SK-N-SH (cell line): ENCODE results near the gene SECTM1. TPM values are rescaled to one million over a fixed set of nuclear protein-coding genes. Genes with fewer than 3 reads are reported as not detected.
A peak's percentile ranks its signal among the peaks of the same experiment; 100 is the strongest.

Experiments used
- CTCF ChIA-PET: fragments of 300-600, 350-600 bp; formaldehyde crosslinking; extraction: SDS; loops from one replicate; lab custom pipeline; 2021; lab: Yijun Ruan, JAX
- POLR2A ChIA-PET: fragments of 350-600 bp; sonication (Branson Sonifier 250); formaldehyde crosslinking; extraction: SDS; loops from one replicate; lab custom pipeline; 2020; ENCODE audit warnings: antibody characterized with exemption, inconsistent platforms; lab: Yijun Ruan, JAX
- DNase-seq: peaks from one replicate; pipeline ENCODE4 v3.0.0; 2012
- H2AFZ ChIP-seq: fragments of 200-600 bp; sonication (generic); 2 replicates; pipeline ENCODE4 v1.8.1; 2016; ENCODE audit warnings: antibody characterized with exemption, mild to moderate bottlenecking, low read depth
- H3F3A ChIP-seq: fragments of 200-600 bp; sonication (generic); replicated peaks from 2 replicates; pipeline ENCODE3; 2016; ENCODE audit warnings: antibody characterized with exemption, mild to moderate bottlenecking; ENCODE audit not compliant: insufficient read depth
- H3K27ac ChIP-seq, 2 experiments: fragments of 200-500 bp in 1 of 2; fragments of 200-600 bp in 1 of 2; sonication (Bioruptor generic) in 1 of 2; sonication (generic), shearing (Covaris generic) in 1 of 2; 2 replicates each; pipeline versions ENCODE4 v1.5.1 to v1.6.1; 2014 to 2016; ENCODE audit warnings: low read depth in 2 of 2, inconsistent platforms in 1 of 2, low read length in 1 of 2, mild to moderate bottlenecking in 1 of 2, mixed read lengths in 1 of 2
- H3K27me3 ChIP-seq: fragments of 200-600 bp; sonication (generic), shearing (Covaris generic); 2 replicates; pipeline ENCODE4 v1.6.1; 2016; ENCODE audit warnings: mixed run types; ENCODE audit not compliant: insufficient read depth
- H3K36me3 ChIP-seq, 2 experiments: fragments of 200-500 bp in 1 of 2; fragments of 200-600 bp in 1 of 2; sonication (Bioruptor generic) in 1 of 2; sonication (generic) in 1 of 2; replicated peaks in 1 of 2; 2 replicates each; pipeline versions ENCODE3 to v1.5.1; 2014 to 2016; ENCODE audit warnings: low read length in 1 of 2, mild to moderate bottlenecking in 1 of 2; ENCODE audit not compliant: insufficient read depth in 2 of 2, control insufficient read depth in 1 of 2
- H3K4me1 ChIP-seq, 2 experiments: fragments of 200-500 bp in 1 of 2; fragments of 200-600 bp in 1 of 2; sonication (Bioruptor generic) in 1 of 2; sonication (generic), shearing (Covaris generic) in 1 of 2; 2 replicates each; pipeline versions ENCODE4 v1.5.1 to v1.6.1; 2014 to 2016; ENCODE audit warnings: low read depth in 1 of 2, low read length in 1 of 2, mixed run types in 1 of 2; ENCODE audit not compliant: insufficient read depth in 2 of 2, control insufficient read depth in 1 of 2
- H3K4me2 ChIP-seq: fragments of 200-600 bp; sonication (generic), shearing (Covaris generic); 2 replicates; pipeline ENCODE4 v1.6.1; 2017; ENCODE audit warnings: mixed run types
- H3K4me3 ChIP-seq, 2 experiments: fragments of 200-500 bp in 1 of 2; fragments of 200-600 bp in 1 of 2; sonication (Bioruptor generic) in 1 of 2; sonication (generic), shearing (Covaris generic) in 1 of 2; 2 replicates each; pipeline versions ENCODE4 v1.5.1 to v1.8.1; 2014 to 2016; ENCODE audit warnings: low read depth in 2 of 2, inconsistent platforms in 1 of 2, low read length in 1 of 2, mild to moderate bottlenecking in 1 of 2, mixed read lengths in 1 of 2, moderate library complexity in 1 of 2
- H3K79me2 ChIP-seq: fragments of 200-600 bp; sonication (generic); 2 replicates; pipeline ENCODE4 v1.8.1; 2017; ENCODE audit warnings: mild to moderate bottlenecking; ENCODE audit not compliant: insufficient read depth
- H3K9ac ChIP-seq: fragments of 200-600 bp; sonication (generic); 2 replicates; pipeline ENCODE4 v1.6.1; 2017; ENCODE audit warnings: mixed run types
- H3K9me2 ChIP-seq: fragments of 200-600 bp; sonication (generic); 2 replicates; pipeline ENCODE4 v1.6.1; 2017; ENCODE audit warnings: mixed run types
- H3K9me3 ChIP-seq: fragments of 200-600 bp; sonication (generic); 2 replicates; pipeline ENCODE4 v1.6.1; 2017; ENCODE audit warnings: mixed run types, mild to moderate bottlenecking, moderate library complexity
- H4K20me1 ChIP-seq: fragments of 200-600 bp; sonication (generic); 2 replicates; pipeline ENCODE4 v1.6.1; 2017; ENCODE audit warnings: mild to moderate bottlenecking, mixed run types; ENCODE audit not compliant: insufficient read depth
- CTCF ChIP-seq: fragments of 200-600 bp; sonication (generic); IDR thresholded peaks from 2 replicates; pipeline ENCODE4 v1.6.1; 2017; ENCODE audit warnings: antibody characterized with exemption, mild to moderate bottlenecking, moderate library complexity
- ELF1 ChIP-seq: IDR thresholded peaks from 2 replicates; pipeline ENCODE4 v1.4.0; 2012
- EZH2phosphoT487 ChIP-seq: fragments of 200-600 bp; sonication (generic); IDR thresholded peaks from 2 replicates; pipeline ENCODE4 v1.6.1; 2017; ENCODE audit warnings: low read depth, mixed run types, mild to moderate bottlenecking, antibody characterized with exemption, moderate library complexity, borderline replicate concordance
- FOXJ3 ChIP-seq: sonication (generic); formaldehyde crosslinking; IDR thresholded peaks from 2 replicates; pipeline ENCODE4 v1.5.1; 2020; ENCODE audit warnings: mild to moderate bottlenecking, missing genetic modification reagents
- NRF1 ChIP-seq: IDR thresholded peaks from 2 replicates; pipeline ENCODE4 v1.6.1; 2012; ENCODE audit warnings: low read depth, mild to moderate bottlenecking, low read length
- PBX3 ChIP-seq: IDR thresholded peaks from 2 replicates; pipeline ENCODE4; 2012
- POLR2AphosphoS5 ChIP-seq: IDR thresholded peaks from 2 replicates; pipeline ENCODE4 v1.6.1; 2012; ENCODE audit warnings: low read depth, low read length
- RCOR1 ChIP-seq: fragments of 150-350 bp; IDR thresholded peaks from 2 replicates; pipeline ENCODE4 v1.6.1; 2017; ENCODE audit warnings: antibody characterized with exemption, low read length
- REST ChIP-seq: IDR thresholded peaks from 2 replicates; pipeline ENCODE4 v1.6.1; 2012; ENCODE audit warnings: mild to moderate bottlenecking, low read depth, low read length, moderate library complexity
- RFX5 ChIP-seq: IDR thresholded peaks from 2 replicates; pipeline ENCODE4 v1.6.1; 2012; ENCODE audit warnings: mild to moderate bottlenecking, improper control_type of control experiment, low read length
- RXRA ChIP-seq: IDR thresholded peaks from 2 replicates; pipeline ENCODE4 v1.4.0; 2012; ENCODE audit warnings: low read depth, mild to moderate bottlenecking, borderline replicate concordance
- USF1 ChIP-seq: IDR thresholded peaks from 2 replicates; pipeline ENCODE4 v1.4.0; 2012; ENCODE audit warnings: low read depth, borderline replicate concordance
- USF2 ChIP-seq: fragments of 150-350 bp; IDR thresholded peaks from 2 replicates; pipeline ENCODE4 v1.6.1; 2017; ENCODE audit warnings: antibody characterized with exemption, low read length, low read depth, borderline replicate concordance
- ZBTB33 ChIP-seq: IDR thresholded peaks from 2 replicates; pipeline ENCODE4 v1.4.0; 2012; ENCODE audit warnings: low read depth, borderline replicate concordance
- WGBS: methylation state at CpG from one replicate; pipeline ENCODE4 v1.1.6; 2017; ENCODE audit warnings: low lambda C conversion rate; 5-methylcytosine and 5-hydroxymethylcytosine counted together
- polyA plus RNA-seq, 3 experiments: library from polyadenylated mRNA; depleted of rRNA; stranded (reverse); fragments of >200 nt; gene quantifications; 2 replicates each; pipeline ENCODE4 v1.2.3, GENCODE V29; 2012

SECTM1 gene
- polyA plus RNA-seq, 1 of the 3 experiments (the other 2 are of a cell fraction), result 3.8 TPM

GRCh38 chr17:82369211-82369610 is 35.6 kb upstream of the SECTM1 start:
- H4K20me1 ChIP-seq, result no peaks in the 10 kb centered on the region
- H3K79me2 ChIP-seq, result no peaks in the 10 kb centered on the region
- no peak overlapping the region for H3K9ac ChIP-seq
- H3K4me3 ChIP-seq, result no peak overlapping the region
- peaks cover 48% of the 10 kb centered on the region for H3K27me3 ChIP-seq
- no peak overlapping the region for H2AFZ ChIP-seq
- H3K9me3 ChIP-seq, result no peaks in the 10 kb centered on the region
- ChIA-PET CTCF (interaction anchor here (1.7 to 2.3 kb wide), 3 partner anchors 11 to 45 kb away, joined by 5 to 12 read pairs (median 7); partner anchors contain the start of gene TEX19), POLR2A (interaction anchor here (1.0 to 1.3 kb wide), 3 partner anchors 13 to 127 kb away, joined by 3 to 5 read pairs (median 3); no protein-coding TSS in a partner anchor)
- no peaks in the 10 kb centered on the region for H3K9me2 ChIP-seq
- H3F3A ChIP-seq, result peaks cover 10% of the 10 kb centered on the region
- no peak for DNase-seq
- no peaks in the 10 kb centered on the region for H3K36me3 ChIP-seq
- H3K4me1 ChIP-seq, result peaks cover 3 to 9% of the 10 kb centered on the region in 2 experiments; a peak in 1 of 4 replicates
- whole genome bisulfite sequencing, result 92% methylated on average over 7 of the region's 7 CpGs
- H3K4me2 ChIP-seq, result no peak overlapping the region
- H3K27ac ChIP-seq, result no peak overlapping the region
- TF ChIP-seq ZBTB33 (no peak), NRF1 (no peak), POLR2AphosphoS5 (no peak), RFX5 (no peak), FOXJ3 (CRISPR knock-in tag) (no peak), PBX3 (no peak), ELF1 (no peak)
- TF ChIP-seq, all 33 proteins: peak for 0

GRCh38 chr17:82367724-82368524 is 34.4 kb upstream of the SECTM1 start:
- H3K36me3 ChIP-seq, result no peaks in the 10 kb centered on the region
- H3K27me3 ChIP-seq, result peaks cover 37% of the 10 kb centered on the region
- peaks cover 6% of the 10 kb centered on the region for H3F3A ChIP-seq
- H3K4me2 ChIP-seq, result no peak overlapping the region
- no peak overlapping the region for H3K9ac ChIP-seq
- ChIA-PET POLR2A (no interaction called here), CTCF (no interaction called here)
- H3K9me2 ChIP-seq, result no peaks in the 10 kb centered on the region
- H3K27ac ChIP-seq, result no peak overlapping the region
- no peaks in the 10 kb centered on the region for H4K20me1 ChIP-seq
- H3K4me3 ChIP-seq, result no peak overlapping the region
- H3K79me2 ChIP-seq, result no peaks in the 10 kb centered on the region
- DNase-seq, result peak; percentile 64
- H3K9me3 ChIP-seq, result no peaks in the 10 kb centered on the region
- 89% methylated on average over 14 of the region's 14 CpGs for WGBS
- H2AFZ ChIP-seq, result peak overlapping the region; percentile 48; the same call in 1 of the 2 replicates
- H3K4me1 ChIP-seq, result peaks cover 3 to 6% of the 10 kb centered on the region in 2 experiments; a peak in 1 of 4 replicates
- no peak for TF ChIP-seq USF2
- TF ChIP-seq USF1, result no peak
- no peak for TF ChIP-seq EZH2phosphoT487
- TF ChIP-seq RCOR1, result no peak
- TF ChIP-seq CTCF, result no peak
- no peak for TF ChIP-seq REST
- no peak for TF ChIP-seq RXRA
